Lower leg skin (tissue), 3 donors: ENCODE measurements around the gene DNAJC2.

ENCODE experiments used
- POLR2A ChIP-seq, 2 donors: fragments of 450-650 bp; IDR thresholded peaks; one replicate each; pipeline ENCODE4 v1.6.1; 2016 to 2017; ENCODE audit warnings: antibody characterized with exemption in 2 of 2, mild to moderate bottlenecking in 1 of 2, moderate library complexity in 1 of 2
- TF ChIP-seq, protein P1 (sequence below), 3 donors: fragments of 450-650 bp; IDR thresholded peaks; one replicate each; pipeline ENCODE4 v1.5.1; 2016; ENCODE audit warnings: antibody characterized with exemption in 3 of 3, mild to moderate bottlenecking in 3 of 3, moderate library complexity in 2 of 3

DNA sequence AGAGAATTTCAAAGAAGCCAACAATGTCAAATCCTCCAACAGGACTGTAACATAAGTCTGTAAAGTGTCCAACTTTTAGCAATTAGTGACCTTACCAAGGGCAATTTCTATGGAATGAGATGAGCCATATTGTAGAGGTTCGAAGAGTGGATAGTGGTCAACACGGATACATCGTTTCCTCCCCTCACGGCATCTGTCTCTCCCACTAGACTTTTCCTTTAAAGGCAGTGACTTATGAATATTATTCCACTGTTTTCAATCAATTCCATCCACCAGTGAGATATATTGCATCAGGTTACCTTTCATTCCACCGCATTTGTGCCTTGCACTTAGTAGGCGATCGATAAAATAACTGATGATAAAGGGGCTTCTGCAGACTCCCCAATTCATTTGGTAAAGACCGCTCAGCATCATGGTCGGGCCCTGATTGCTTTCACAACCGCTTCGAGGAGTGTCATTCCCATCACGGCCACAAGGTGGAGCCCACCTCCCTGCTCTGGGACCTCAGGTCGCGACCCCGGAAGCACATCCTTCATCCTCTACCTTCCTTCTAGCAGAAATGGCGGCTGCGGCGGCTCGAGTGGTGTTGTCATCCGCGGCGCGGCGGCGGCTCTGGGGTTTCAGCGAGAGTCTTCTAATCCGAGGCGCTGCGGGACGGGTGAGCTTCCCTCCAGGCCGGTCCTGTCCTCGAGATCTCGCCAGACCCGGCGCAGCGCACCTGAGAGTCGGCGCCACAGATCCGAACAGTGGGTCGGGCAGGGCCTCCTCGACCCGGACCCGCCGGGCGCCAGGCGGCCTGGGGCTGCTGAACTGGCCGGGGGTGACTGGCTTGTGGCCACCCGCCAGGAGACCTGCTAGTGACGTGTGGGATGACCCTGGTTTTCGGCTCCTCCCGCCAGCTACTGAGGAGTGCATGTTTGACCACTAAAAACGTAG is 47.4 kb downstream of the DNAJC2 start, which contains the start of gene PMPCB:
- no peak for TF ChIP-seq POLR2A (IDR thresholded peaks at IDR 0.05)
- TF ChIP-seq, protein P1, sequence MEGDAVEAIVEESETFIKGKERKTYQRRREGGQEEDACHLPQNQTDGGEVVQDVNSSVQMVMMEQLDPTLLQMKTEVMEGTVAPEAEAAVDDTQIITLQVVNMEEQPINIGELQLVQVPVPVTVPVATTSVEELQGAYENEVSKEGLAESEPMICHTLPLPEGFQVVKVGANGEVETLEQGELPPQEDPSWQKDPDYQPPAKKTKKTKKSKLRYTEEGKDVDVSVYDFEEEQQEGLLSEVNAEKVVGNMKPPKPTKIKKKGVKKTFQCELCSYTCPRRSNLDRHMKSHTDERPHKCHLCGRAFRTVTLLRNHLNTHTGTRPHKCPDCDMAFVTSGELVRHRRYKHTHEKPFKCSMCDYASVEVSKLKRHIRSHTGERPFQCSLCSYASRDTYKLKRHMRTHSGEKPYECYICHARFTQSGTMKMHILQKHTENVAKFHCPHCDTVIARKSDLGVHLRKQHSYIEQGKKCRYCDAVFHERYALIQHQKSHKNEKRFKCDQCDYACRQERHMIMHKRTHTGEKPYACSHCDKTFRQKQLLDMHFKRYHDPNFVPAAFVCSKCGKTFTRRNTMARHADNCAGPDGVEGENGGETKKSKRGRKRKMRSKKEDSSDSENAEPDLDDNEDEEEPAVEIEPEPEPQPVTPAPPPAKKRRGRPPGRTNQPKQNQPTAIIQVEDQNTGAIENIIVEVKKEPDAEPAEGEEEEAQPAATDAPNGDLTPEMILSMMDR (IDR thresholded peaks at IDR 0.05), result peak in 1 of 3 donors; percentile 96
